HepG2 (cell line): ENCODE data around the gene SYCP2L.

ENCODE experiments used
- AKAP8 ChIP-seq: sonication (generic); formaldehyde crosslinking; IDR thresholded peaks from 2 replicates; pipeline ENCODE4 v1.5.1; 2020; ENCODE audit warnings: mild to moderate bottlenecking, missing genetic modification reagents
- TF ChIP-seq, protein P1 (sequence below): conservative IDR thresholded peaks from 2 replicates; pipeline ENCODE4 v1.6.1; 2018; ENCODE audit warnings: missing genetic modification reagents

DNA sequence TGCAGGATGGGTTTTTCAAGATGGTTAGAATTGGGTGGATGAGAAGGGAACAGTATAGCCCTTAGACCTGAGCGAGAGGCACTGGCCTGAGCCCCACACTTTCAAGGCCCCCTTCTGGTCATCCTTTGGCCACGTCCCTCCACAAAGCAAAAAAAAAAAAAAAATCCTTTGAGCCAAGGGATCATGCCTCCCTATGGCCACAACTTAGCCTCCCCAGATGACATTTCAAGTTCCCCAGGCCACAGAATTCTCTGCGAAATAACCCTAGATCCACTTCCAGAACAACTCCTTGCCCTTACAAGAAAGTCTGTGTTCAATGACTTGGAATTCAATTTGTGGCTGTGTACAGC, 126.8 kb downstream of the SYCP2L start:
- TF ChIP-seq, protein P1, sequence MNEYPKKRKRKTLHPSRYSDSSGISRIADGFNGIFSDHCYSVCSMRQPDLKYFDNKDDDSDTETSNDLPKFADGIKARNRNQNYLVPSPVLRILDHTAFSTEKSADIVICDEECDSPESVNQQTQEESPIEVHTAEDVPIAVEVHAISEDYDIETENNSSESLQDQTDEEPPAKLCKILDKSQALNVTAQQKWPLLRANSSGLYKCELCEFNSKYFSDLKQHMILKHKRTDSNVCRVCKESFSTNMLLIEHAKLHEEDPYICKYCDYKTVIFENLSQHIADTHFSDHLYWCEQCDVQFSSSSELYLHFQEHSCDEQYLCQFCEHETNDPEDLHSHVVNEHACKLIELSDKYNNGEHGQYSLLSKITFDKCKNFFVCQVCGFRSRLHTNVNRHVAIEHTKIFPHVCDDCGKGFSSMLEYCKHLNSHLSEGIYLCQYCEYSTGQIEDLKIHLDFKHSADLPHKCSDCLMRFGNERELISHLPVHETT (CRISPR knock-in tag): no peak
- no peak for TF ChIP-seq AKAP8 (CRISPR knock-in tag)
